GM12878 (cell line): ENCODE results near the gene FGF23. TPM values are rescaled to one million over a fixed set of nuclear protein-coding genes. Genes with fewer than 3 reads are reported as not detected.

ENCODE experiments used
- ATAC-seq: fragments of 200-7000 bp; cut with Tn5 transposase; 3 replicates; pipeline ENCODE4 v1.9.1; 2020; ENCODE audit warnings: mild to moderate bottlenecking, moderate library complexity
- BruUV-seq: library from RNA; stranded (reverse); fragments of 400-500 nt; replicated peaks from 2 replicates; lab custom pipeline; 2021; lab: Mats Ljungman, UMichigan
- CTCF ChIA-PET: fragments of 300-600 bp; sonication (Branson Sonifier 250); formaldehyde crosslinking; extraction: SDS; loops from one replicate; lab custom pipeline; 2021; ENCODE audit warnings: inconsistent platforms; lab: Yijun Ruan, JAX
- POLR2A ChIA-PET: fragments of 350-600 bp; formaldehyde crosslinking; extraction: SDS; loops from one replicate; lab custom pipeline; 2021; ENCODE audit warnings: inconsistent platforms; lab: Charles Lee
- RAD21 ChIA-PET: fragments of 300-600 bp; sonication (Branson Sonifier 250); formaldehyde crosslinking; loops from one replicate; lab custom pipeline; 2023; ENCODE audit warnings: antibody characterized with exemption; ENCODE audit not compliant: unreplicated experiment; lab: Charles Lee
- SMC1A ChIA-PET: fragments of 300-600 bp; sonication (Branson Sonifier 250); formaldehyde crosslinking; loops from one replicate; lab custom pipeline; 2023; ENCODE audit not compliant: unreplicated experiment, uncharacterized antibody; lab: Charles Lee
- DNase-seq: peaks from one replicate; pipeline ENCODE4 v3.0.0-alpha.2; 2011; ENCODE audit warnings: low read depth, low spot score
- FAIRE-seq: peaks from 3 replicates; lab custom pipeline; 2011; peaks lifted over from hg19 to GRCh38; lab: Jason Lieb, UNC
- H2AFZ ChIP-seq: 2 replicates; pipeline ENCODE4 v1.6.0; 2011; ENCODE audit warnings: low read depth, low read length, control low read depth; ENCODE audit not compliant: control insufficient read depth
- H3K27ac ChIP-seq: 2 replicates; pipeline ENCODE4 v1.5.1; 2011; ENCODE audit warnings: control low read depth; ENCODE audit not compliant: control insufficient read depth, insufficient read depth
- H3K27me3 ChIP-seq, 2 experiments: replicated peaks in 1 of 2; 2 replicates each; pipeline versions ENCODE4 v1.6.0 to v1.6.1; 2011; ENCODE audit warnings: low read length in 1 of 2; ENCODE audit not compliant: control insufficient read depth in 2 of 2, insufficient read depth in 2 of 2
- H3K36me3 ChIP-seq, 2 experiments: 2 replicates each; pipeline ENCODE4 v1.5.1; 2011; ENCODE audit warnings: low read length in 1 of 2; ENCODE audit not compliant: control insufficient read depth in 2 of 2, insufficient read depth in 2 of 2
- H3K4me1 ChIP-seq: 2 replicates; pipeline ENCODE4 v1.6.1; 2011; ENCODE audit warnings: mild to moderate bottlenecking, low read length, moderate library complexity, mixed read lengths; ENCODE audit not compliant: control insufficient read depth, insufficient read depth
- H3K4me2 ChIP-seq: 2 replicates; pipeline ENCODE4 v1.6.0; 2011; ENCODE audit warnings: control low read depth; ENCODE audit not compliant: control insufficient read depth, insufficient read depth
- H3K4me3 ChIP-seq: fragments of 200-600 bp; sonication (generic); 2 replicates; pipeline ENCODE4 v1.5.1; 2016
- H3K79me2 ChIP-seq: 2 replicates; pipeline ENCODE4 v1.6.0; 2011; ENCODE audit warnings: low read length; ENCODE audit not compliant: control insufficient read depth, insufficient read depth
- H3K9ac ChIP-seq: 2 replicates; pipeline ENCODE4 v1.8.0; 2011; ENCODE audit warnings: low read length, control low read depth, mixed read lengths; ENCODE audit not compliant: control insufficient read depth, insufficient read depth
- H3K9me3 ChIP-seq: replicated peaks from 3 replicates; pipeline ENCODE4 v1.5.1; 2011; ENCODE audit warnings: mild to moderate bottlenecking, low read length; ENCODE audit not compliant: control insufficient read depth, insufficient read depth
- H4K20me1 ChIP-seq: 2 replicates; pipeline ENCODE4 v1.6.0; 2011; ENCODE audit not compliant: control insufficient read depth, insufficient read depth
- BMI1 ChIP-seq: fragments of 450-650 bp; IDR thresholded peaks from 2 replicates; pipeline ENCODE4 v1.6.1; 2016; ENCODE audit warnings: mild to moderate bottlenecking, moderate library complexity, borderline replicate concordance
- CTCF ChIP-seq, 3 experiments: IDR thresholded peaks in 2 of 3; conservative IDR thresholded peaks in 1 of 3; 2 replicates each; pipeline ENCODE4 v1.5.1; 2011; ENCODE audit warnings: low read depth in 3 of 3, low read length in 3 of 3, mild to moderate bottlenecking in 3 of 3, control low read depth in 2 of 3, moderate library complexity in 2 of 3, inconsistent platforms in 1 of 3, mixed read lengths in 1 of 3; ENCODE audit not compliant: control insufficient read depth in 2 of 3, insufficient read depth in 1 of 3; ENCODE audit errors: extremely low read depth in 1 of 3
- DPF2 ChIP-seq: fragments of 450-650 bp; IDR thresholded peaks from 2 replicates; pipeline ENCODE4 v1.6.1; 2017; ENCODE audit warnings: mild to moderate bottlenecking
- ELK1 ChIP-seq: IDR thresholded peaks from 2 replicates; pipeline ENCODE4 v1.6.1; 2012; ENCODE audit warnings: low read depth, low read length, improper control_type of control experiment
- NKRF ChIP-seq: fragments of 450-650 bp; conservative IDR thresholded peaks from 2 replicates; pipeline ENCODE4 v1.6.1; 2017; ENCODE audit warnings: mild to moderate bottlenecking, moderate library complexity
- RELA ChIP-seq: fragments of 450-650 bp; IDR thresholded peaks from 2 replicates; pipeline ENCODE4 v1.8.0; 2014; ENCODE audit warnings: borderline replicate concordance; ENCODE audit not compliant: partially characterized antibody
- TAF1 ChIP-seq: IDR thresholded peaks from 2 replicates; pipeline ENCODE4 v1.6.1; 2011; ENCODE audit warnings: mild to moderate bottlenecking, low read depth, low read length, borderline replicate concordance
- WGBS: methylation state at CpG from one replicate; pipeline ENCODE4 v1.1.6; 2016; ENCODE audit warnings: low lambda C conversion rate; ENCODE audit not compliant: insufficient replicate concordance, insufficient coverage; ENCODE audit errors: missing lambda C conversion rate; 5-methylcytosine and 5-hydroxymethylcytosine counted together
- in situ Hi-C: fragments of 300-500 bp; cut with MboI; formaldehyde crosslinking; loops from 9 replicates; pipeline ENCODE4 v1.14.3; 2018; ENCODE audit warnings: mixed read lengths
- intact Hi-C: fragments of 100-400 bp; cut with micrococcal nuclease; formaldehyde crosslinking; loops from one replicate; pipeline ENCODE4 v1.14.2; 2022; ENCODE audit not compliant: unreplicated experiment
- polyA plus RNA-seq, 11 experiments: library from polyadenylated mRNA; depleted of rRNA in 4 of 11; unstranded in 6 of 11; stranded (reverse) in 5 of 11; fragments of >200 nt; fragmentation: Nextera tagmentation in 4 of 11; fragmentation: Illumina TruSeq in 1 of 11; extraction: Ambion mirVana in 4 of 11; extraction: Trizol in 1 of 11; gene quantifications; 1 replicate in 1 of 11; 2 replicates in 10 of 11; pipeline versions ENCODE4 v1.2.1 to v1.2.3, GENCODE V29; 2011 to 2016; ENCODE audit warnings: inconsistent platforms in 2 of 11, missing spikeins in 2 of 11, low read depth in 1 of 11
- total RNA-seq, 4 experiments: library from RNA; depleted of rRNA in 3 of 4; stranded (reverse); fragments of >200 nt in 3 of 4; fragmentation: Illumina TruSeq in 1 of 4; extraction: Trizol in 1 of 4; gene quantifications; 2 replicates each; pipeline versions ENCODE4 v1.2.1 to v1.2.3, GENCODE V29; 2013 to 2021

The FGF23 gene
- total and polyA plus RNA-seq, 10 of the 15 experiments (the other 5 are each of a cell fraction or from before 2014, with no cell fraction given): not detected

DNA sequence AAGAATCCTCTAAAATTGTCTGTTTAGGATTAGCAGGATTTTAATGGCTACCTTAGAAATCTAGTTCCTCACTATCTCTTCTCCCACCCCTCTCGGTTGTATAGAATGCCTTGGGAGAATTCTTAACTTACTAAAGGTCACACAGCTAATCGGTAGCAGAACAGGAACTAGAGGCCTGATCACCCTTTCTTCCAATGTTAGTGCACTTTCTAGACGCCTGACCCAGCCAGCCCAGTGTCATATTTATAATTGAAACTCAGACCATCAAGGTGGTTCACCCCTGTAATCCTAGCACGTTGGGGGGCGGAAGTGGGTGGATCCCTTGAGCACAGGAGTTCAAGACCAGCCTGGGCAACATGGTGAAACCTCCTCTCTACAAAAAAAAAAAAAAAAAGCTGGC lies 56.8 kb downstream of the FGF23 start:
- ChIA-PET POLR2A (interaction anchor here (0.6 to 1.6 kb wide), 9 partner anchors 8 to 325 kb away, joined by 3 to 4 read pairs (median 3); no protein-coding TSS in a partner anchor), RAD21 (interaction anchor here (0.7 to 1.6 kb wide), 9 partner anchors 17 to 506 kb away, joined by 3 to 7 read pairs (median 3); no protein-coding TSS in a partner anchor), SMC1A (interaction anchor here (0.6 to 1.9 kb wide), 15 partner anchors 8 to 438 kb away, joined by 3 to 14 read pairs (median 3); no protein-coding TSS in a partner anchor), CTCF (interaction anchor here (0.6 to 2.0 kb wide), 11 partner anchors 8 to 437 kb away, joined by 3 to 6 read pairs (median 3); partner anchors contain the start of genes AKAP3 and NDUFA9)
- Histone ChIP-seq H2AFZ (no peak overlapping the region), H3K27ac (no peak overlapping the region), H3K4me3 (peak overlapping the region; percentile 88), H3K27me3 (no peaks in the 10 kb centered on the region), H3K4me1 (peaks cover 3% of the 10 kb centered on the region; the same call in 1 of the 2 replicates), H3K9me3 (no peaks in the 10 kb centered on the region), H3K36me3 (no peaks in the 10 kb centered on the region; a peak in 1 of 4 replicates), H3K4me2 (peak overlapping the region; percentile 60), H3K79me2 (peaks cover 50% of the 10 kb centered on the region), H4K20me1 (no peaks in the 10 kb centered on the region), H3K9ac (no peak overlapping the region)
- DNase-seq: no peak
- intact Hi-C loops: loop anchor here (5.0 kb wide), 1 partner anchor 215 kb away; the partner anchor contains the start of gene RAD51AP1
- TF ChIP-seq DPF2: no peak
- peak; percentile 54 for TF ChIP-seq TAF1
- TF ChIP-seq RELA: no peak
- TF ChIP-seq BMI1: no peak
- TF ChIP-seq ELK1: no peak
- 0 out of 2 replicates have a peak, but pooled peaks have one; percentile 9 for TF ChIP-seq NKRF
- TF ChIP-seq CTCF (IDR thresholded peaks at IDR 0.05 in 2 of 3, conservative IDR thresholded peaks at IDR 0.05 in 1 of 3; ENCODE audit: control insufficient read depth in 2 of 3, extremely low read depth in 1 of 3, insufficient read depth in 1 of 3, low read depth in 3 of 3, low read length in 3 of 3): no peak
- BruUV-seq: no TSS peak
- no peak for FAIRE-seq
- WGBS: 3% methylated on average over 5 of the region's 5 CpGs
- ATAC-seq: peak; percentile 28
- in situ Hi-C loops: no loop called here
